GM19025 (cell line): ENCODE measurements around the gene CDADC1.

Source experiments
- ATAC-seq: cut with Tn5 transposase; IDR thresholded peaks from one replicate; pipeline ENCODE4 v1.9.1; 2021; ENCODE audit warnings: mild to moderate bottlenecking, low read depth, moderate library complexity; ENCODE audit not compliant: unreplicated experiment

Gene CDADC1

GRCh38 chr13:49235856-49236431 lies 11.8 kb upstream of the CDADC1 start:
- no peak for ATAC-seq

GRCh38 chr13:49238621-49239020 lies 9.1 kb upstream of the CDADC1 start:
- no peak for ATAC-seq

GRCh38 chr13:49240017-49240416 lies 7.7 kb upstream of the CDADC1 start:
- ATAC-seq = no peak

GRCh38 chr13:49241296-49241695 lies 6.4 kb upstream of the CDADC1 start:
- no peak for ATAC-seq

GRCh38 chr13:49245101-49245500 lies 2.6 kb upstream of the CDADC1 start:
- ATAC-seq = no peak

- ATAC-seq = peak; percentile 34
Measured at GRCh38 chr13:49246850-49247642, 679 bp upstream of the CDADC1 start.

GRCh38 chr13:49248622-49249002 lies 887 bp downstream of the CDADC1 start:
- ATAC-seq = no peak

GRCh38 chr13:49251326-49251725 lies 3.6 kb downstream of the CDADC1 start:
- no peak for ATAC-seq

GRCh38 chr13:49253310-49253709 lies 5.6 kb downstream of the CDADC1 start:
- no peak for ATAC-seq

- no peak for ATAC-seq
Measured at GRCh38 chr13:49254007-49254406, 6.3 kb downstream of the CDADC1 start.

- ATAC-seq = no peak
Measured at GRCh38 chr13:49256841-49257240, 9.1 kb downstream of the CDADC1 start.

GRCh38 chr13:49258089-49258796 lies 10.5 kb downstream of the CDADC1 start:
- no peak for ATAC-seq

- no peak for ATAC-seq
Measured at GRCh38 chr13:49259586-49259985, 11.9 kb downstream of the CDADC1 start.

GRCh38 chr13:49262634-49263033 lies 14.9 kb downstream of the CDADC1 start:
- ATAC-seq = no peak

GRCh38 chr13:49265822-49266221 lies 18.1 kb downstream of the CDADC1 start:
- ATAC-seq = no peak

- ATAC-seq = no peak
Measured at GRCh38 chr13:49271264-49271663, 23.5 kb downstream of the CDADC1 start.

GRCh38 chr13:49272296-49272695 lies 24.6 kb downstream of the CDADC1 start:
- ATAC-seq = no peak

- ATAC-seq = no peak
Measured at GRCh38 chr13:49278211-49278610, 30.5 kb downstream of the CDADC1 start.

GRCh38 chr13:49279112-49279511 lies 31.4 kb downstream of the CDADC1 start:
- no peak for ATAC-seq

- ATAC-seq = no peak
Measured at GRCh38 chr13:49279885-49280284, 32.2 kb downstream of the CDADC1 start.

GRCh38 chr13:49287995-49288394 lies 40.3 kb downstream of the CDADC1 start:
- ATAC-seq = no peak

GRCh38 chr13:49288458-49288857 lies 40.7 kb downstream of the CDADC1 start:
- ATAC-seq = no peak
